HK-2 (cell line): ENCODE data around the gene CHORDC1.
"Not testable (repeated sequence)": the region's sequence is repeated elsewhere in the genome, so short reads cannot be mapped to it uniquely, and the experiment has no call there.

Source experiments
- DNase-seq: peaks from one replicate; pipeline ENCODE4 v3.0.0-alpha.2; 2018; ENCODE audit not compliant: unreplicated experiment

Gene CHORDC1

GRCh38 chr11:90222459-90223247 lies at the start of gene CHORDC1:
TSS of gene CHORDC1 (minus strand) at chr11:90223049. CDS start at chr11:90222954, 95 bp downstream.
- peak; percentile 86 for DNase-seq

- no peak for DNase-seq
Observed at GRCh38 chr11:90257158-90257525, 34.3 kb upstream of the CHORDC1 start.

- DNase-seq: no peak
Observed at GRCh38 chr11:90256404-90257157, 33.7 kb upstream of the CHORDC1 start.

- DNase-seq: no peak
Observed at GRCh38 chr11:90254065-90254464, 31.2 kb upstream of the CHORDC1 start.

- no peak for DNase-seq
Observed at GRCh38 chr11:90252053-90252452, 29.2 kb upstream of the CHORDC1 start.

GRCh38 chr11:90251599-90251998 lies 28.8 kb upstream of the CHORDC1 start:
- DNase-seq: no peak

- no peak for DNase-seq
Observed at GRCh38 chr11:90250970-90251369, 28.1 kb upstream of the CHORDC1 start.

GRCh38 chr11:90246468-90246867 lies 23.6 kb upstream of the CHORDC1 start:
- DNase-seq: no peak

GRCh38 chr11:90243534-90243933 lies 20.7 kb upstream of the CHORDC1 start:
- no peak for DNase-seq

GRCh38 chr11:90242894-90243416 lies 20.1 kb upstream of the CHORDC1 start:
- DNase-seq: no peak

- DNase-seq: no peak
Observed at GRCh38 chr11:90241414-90241813, 18.6 kb upstream of the CHORDC1 start.

- not testable (repeated sequence) for DNase-seq
Observed at GRCh38 chr11:90239967-90240636, 17.3 kb upstream of the CHORDC1 start.

GRCh38 chr11:90237004-90237403 lies 14.2 kb upstream of the CHORDC1 start:
- no peak for DNase-seq

GRCh38 chr11:90235526-90235925 lies 12.7 kb upstream of the CHORDC1 start:
- DNase-seq: no peak

GRCh38 chr11:90234977-90235376 lies 12.1 kb upstream of the CHORDC1 start:
- DNase-seq: no peak

- DNase-seq: no peak
Observed at GRCh38 chr11:90229791-90230190, 6.9 kb upstream of the CHORDC1 start.

- no peak for DNase-seq
Observed at GRCh38 chr11:90228056-90228455, 5.2 kb upstream of the CHORDC1 start.

GRCh38 chr11:90223248-90223585 lies 368 bp upstream of the CHORDC1 start:
- DNase-seq: no peak

- DNase-seq: no peak
Observed at GRCh38 chr11:90221803-90222458, 918 bp downstream of the CHORDC1 start.

- no peak for DNase-seq
Observed at GRCh38 chr11:90220391-90220790, 2.5 kb downstream of the CHORDC1 start.

- DNase-seq: no peak
Observed at GRCh38 chr11:90219438-90219837, 3.4 kb downstream of the CHORDC1 start.

- no peak for DNase-seq
Observed at GRCh38 chr11:90218606-90219005, 4.2 kb downstream of the CHORDC1 start.
